H1 (cell line): ENCODE measurements around the gene WDR7. TPM values are rescaled to one million over a fixed set of nuclear protein-coding genes. Genes with fewer than 3 reads are reported as not detected.

Source experiments
- CHD7 ChIP-seq: fragments of 300-600 bp; sonication (generic); IDR thresholded peaks from 2 replicates; pipeline ENCODE4 v1.7.1; 2012; ENCODE audit warnings: low read length, moderate library complexity, mild to moderate bottlenecking, inconsistent platforms; ENCODE audit not compliant: insufficient replicate concordance
- EP300 ChIP-seq, 2 experiments: IDR thresholded peaks; 1 replicate in 1 of 2; 2 replicates in 1 of 2; pipeline ENCODE4 v1.6.1; 2011 to 2012; ENCODE audit warnings: low read depth in 2 of 2, low read length in 2 of 2, mild to moderate bottlenecking in 2 of 2, borderline replicate concordance in 1 of 2, inconsistent platforms in 1 of 2, moderate library complexity in 1 of 2
- PHF8 ChIP-seq: fragments of 200-600 bp; sonication (generic); conservative IDR thresholded peaks from 2 replicates; pipeline ENCODE4 v1.7.1; 2012; ENCODE audit warnings: low read depth, mild to moderate bottlenecking, inconsistent platforms, low read length, moderate library complexity
- SAP30 ChIP-seq: fragments of 300-600 bp; sonication (generic); IDR thresholded peaks from 2 replicates; pipeline ENCODE4 v1.7.1; 2012; ENCODE audit warnings: low read length, moderate library complexity, mild to moderate bottlenecking, inconsistent platforms; ENCODE audit not compliant: insufficient read depth, insufficient replicate concordance
- TAF7 ChIP-seq: optimal IDR thresholded peaks from 2 replicates; pipeline ENCODE3; 2011; ENCODE audit warnings: low read depth, mild to moderate bottlenecking, inconsistent platforms, low read length, moderate library complexity, borderline replicate concordance
- polyA plus RNA-seq, 7 experiments: library from polyadenylated mRNA; depleted of rRNA in 3 of 7; stranded (reverse) in 5 of 7; unstranded in 2 of 7; fragments of >200 nt in 5 of 7; fragments of 200-250 nt in 2 of 7; gene quantifications; 1 replicate in 5 of 7; 2 replicates in 1 of 7; 4 replicates in 1 of 7; pipeline versions ENCODE4 v1.2.1 to v1.2.3, GENCODE V29; 2011 to 2013; ENCODE audit warnings: missing spikeins in 2 of 7, mixed read lengths in 2 of 7
- total RNA-seq: library from RNA; stranded (reverse); fragmentation: NEBNext Ultra II Directional; extraction: Animal tissue kit (Norgen Biotek cat#: 25700); gene quantifications from 2 replicates; pipeline ENCODE4 v1.2.1, GENCODE V29; 2021

The WDR7 gene
- total and polyA plus RNA-seq, 2 of the 8 experiments (the other 6 are each of a cell fraction or from before 2014, with no cell fraction given) = 5.5 to 15.2 TPM

DNA sequence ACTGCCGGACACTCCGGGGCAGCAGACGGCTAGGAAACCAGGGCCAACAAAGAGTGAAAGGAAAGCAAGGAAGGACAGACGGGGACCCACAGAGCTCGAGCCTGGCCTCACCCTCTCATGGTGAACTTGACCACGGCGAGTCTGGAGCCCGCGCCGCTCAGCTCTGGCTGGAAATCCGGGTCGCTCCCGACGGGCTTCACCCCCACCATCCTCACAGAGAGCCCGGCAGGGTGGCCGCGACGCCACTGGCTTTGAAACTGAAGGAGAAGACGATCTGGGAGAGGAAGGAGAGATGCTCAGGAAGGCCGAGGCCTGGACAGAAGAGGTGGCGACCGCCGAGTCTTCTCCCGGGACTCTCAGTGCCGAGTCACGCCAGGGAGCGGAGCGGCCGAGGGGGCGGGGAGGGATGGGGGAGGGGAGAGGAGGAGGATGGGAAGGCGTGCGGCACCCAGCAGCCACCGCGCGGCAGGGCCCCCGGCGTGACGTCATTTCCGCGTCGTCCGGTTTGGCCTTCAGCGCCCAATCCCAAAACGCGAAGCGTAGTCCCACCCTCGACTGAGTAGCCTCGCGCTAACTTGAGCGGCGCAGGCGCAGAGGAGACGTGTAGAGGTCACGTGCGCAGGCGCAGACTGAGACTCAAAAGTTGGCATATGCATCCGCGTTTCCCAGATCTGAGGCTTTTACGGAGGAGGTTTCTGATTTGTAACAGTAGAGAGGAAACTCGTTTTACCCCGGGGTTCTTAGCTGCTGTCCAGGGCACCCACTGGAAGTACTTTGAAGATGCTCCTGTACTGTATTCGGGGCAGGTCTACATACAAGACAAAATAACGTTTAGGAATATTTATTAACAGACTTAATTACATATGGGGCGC, 12.7 kb upstream of the WDR7 start, which contains the start of gene TXNL1 (continued):
- TF ChIP-seq CHD7 = no peak
- TF ChIP-seq SAP30 = peak; percentile 36
- peak; percentile 79 for TF ChIP-seq TAF7
- TF ChIP-seq EP300 (IDR thresholded peaks at IDR 0.05; ENCODE audit: borderline replicate concordance in 1 of 2, low read depth in 2 of 2, low read length in 2 of 2) = 0 out of 3 replicates have a peak, but pooled peaks of 1 of the 2 experiments have one; percentile 14
- peak; percentile 90 for TF ChIP-seq PHF8
